CD1c-positive myeloid dendritic cell (primary cell): ENCODE results near the gene ISCA2.
"Not testable (repeated sequence)": the region's sequence is repeated elsewhere in the genome, so short reads cannot be mapped to it uniquely, and the experiment has no call there.

ENCODE experiments used
- DNase-seq: peaks from one replicate; pipeline ENCODE4 v3.0.0-alpha.2; 2016; ENCODE audit errors: extremely low spot score

Gene ISCA2

GRCh38 chr14:74528406-74528805 lies 34.8 kb downstream of the ISCA2 start:
- no peak for DNase-seq

GRCh38 chr14:74528886-74529285 lies 35.3 kb downstream of the ISCA2 start:
- no peak for DNase-seq

GRCh38 chr14:74531006-74531405 lies 37.4 kb downstream of the ISCA2 start:
- DNase-seq, result peak; percentile 20

GRCh38 chr14:74531467-74531866 lies 37.9 kb downstream of the ISCA2 start:
- peak; percentile 20 for DNase-seq

GRCh38 chr14:74532246-74532645 lies 38.7 kb downstream of the ISCA2 start:
- no peak for DNase-seq

DNA sequence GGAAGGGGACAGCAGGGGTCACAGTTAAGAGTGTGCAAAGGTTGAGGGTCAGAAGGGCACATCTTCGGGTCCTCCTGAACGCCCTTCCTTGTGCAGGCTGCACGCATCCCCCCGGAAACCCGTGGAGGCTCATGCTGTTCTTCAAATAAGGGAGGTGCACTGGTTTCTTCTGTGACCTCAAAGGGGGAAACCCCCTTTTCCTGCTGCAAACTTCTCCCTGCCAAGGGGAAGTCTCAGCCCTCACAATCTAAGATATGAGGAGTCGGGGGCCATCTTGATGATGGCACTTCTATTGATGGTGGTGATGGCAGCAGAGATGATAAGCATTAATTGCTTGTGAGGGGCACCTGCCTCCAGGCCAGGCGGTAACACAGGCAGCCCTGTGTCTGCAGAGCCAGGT lies 40.0 kb downstream of the ISCA2 start:
- DNase-seq, result peak; percentile 34

- no peak for DNase-seq
These were observed 42.3 kb downstream of the ISCA2 start for GRCh38 chr14:74535756-74536325.

DNA sequence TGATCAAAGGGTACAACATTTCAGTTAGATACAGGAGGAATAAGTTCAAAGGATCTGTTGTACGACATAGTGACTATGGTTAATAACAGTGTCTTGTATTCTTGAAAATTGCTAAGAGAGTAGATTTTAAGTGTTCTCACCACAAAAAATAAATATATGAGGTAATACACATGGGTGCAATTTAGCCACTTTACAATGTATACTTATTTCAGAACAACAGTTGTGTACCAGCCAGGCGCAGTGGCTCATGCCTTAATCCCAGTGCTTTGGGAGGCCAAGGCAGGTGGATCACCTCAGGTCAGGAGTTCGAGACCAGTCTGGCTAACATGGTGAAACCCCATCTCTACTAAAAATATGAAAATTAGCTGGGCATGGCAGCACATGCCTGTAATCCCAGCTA lies 42.8 kb downstream of the ISCA2 start:
- DNase-seq, result not testable (repeated sequence)

DNA sequence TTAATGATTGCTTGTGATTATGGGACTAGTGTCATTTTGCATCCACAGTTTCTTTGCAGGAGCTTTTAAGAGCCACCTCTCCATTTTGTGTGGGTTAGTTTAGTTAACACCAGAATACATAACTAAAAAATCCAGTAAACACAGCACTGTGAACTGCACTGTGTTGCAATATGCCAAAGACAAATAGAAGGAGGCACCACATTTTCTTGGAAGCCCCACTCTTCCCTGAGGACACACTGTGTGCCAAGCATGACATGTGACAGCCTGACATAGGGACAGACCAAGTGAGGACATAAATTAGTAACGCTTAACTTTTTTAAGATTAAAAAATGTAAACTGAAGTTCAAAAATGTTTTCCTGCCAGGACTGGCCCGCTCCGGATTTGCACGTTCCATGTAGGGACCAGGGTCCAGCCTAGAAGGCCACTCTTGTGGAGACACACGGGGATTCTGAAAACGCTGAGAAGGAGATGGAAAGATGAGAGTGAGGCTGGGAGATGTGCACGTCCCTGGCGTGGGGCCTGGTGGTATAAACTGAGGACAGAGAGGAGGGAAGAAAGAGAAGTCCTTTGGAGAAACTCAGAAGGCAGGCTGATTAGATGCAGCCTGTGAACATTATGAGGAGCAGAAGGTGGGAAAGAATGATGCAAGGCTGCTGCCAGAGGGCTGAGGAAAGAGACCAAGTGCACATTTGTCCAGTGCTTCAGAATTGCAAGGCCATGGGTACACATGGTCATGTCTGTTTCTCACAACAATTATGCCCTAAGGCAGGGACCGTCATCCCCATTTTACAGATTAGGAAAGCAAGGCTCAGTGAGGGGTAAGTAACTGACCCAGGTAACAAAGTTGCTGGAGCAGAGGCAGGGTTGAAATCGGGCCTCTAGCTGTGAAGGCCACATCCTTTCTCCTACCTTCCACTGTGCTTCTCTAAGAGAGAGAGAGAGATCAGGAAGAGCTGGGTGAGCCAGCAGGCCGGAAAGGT lies 45.1 kb downstream of the ISCA2 start:
- DNase-seq, result no peak

GRCh38 chr14:74539503-74539902 lies 45.9 kb downstream of the ISCA2 start:
- no peak for DNase-seq

GRCh38 chr14:74541225-74541624 lies 47.7 kb downstream of the ISCA2 start:
- no peak for DNase-seq

- DNase-seq, result no peak
These were observed 48.6 kb downstream of the ISCA2 start for GRCh38 chr14:74542056-74542685.

DNA sequence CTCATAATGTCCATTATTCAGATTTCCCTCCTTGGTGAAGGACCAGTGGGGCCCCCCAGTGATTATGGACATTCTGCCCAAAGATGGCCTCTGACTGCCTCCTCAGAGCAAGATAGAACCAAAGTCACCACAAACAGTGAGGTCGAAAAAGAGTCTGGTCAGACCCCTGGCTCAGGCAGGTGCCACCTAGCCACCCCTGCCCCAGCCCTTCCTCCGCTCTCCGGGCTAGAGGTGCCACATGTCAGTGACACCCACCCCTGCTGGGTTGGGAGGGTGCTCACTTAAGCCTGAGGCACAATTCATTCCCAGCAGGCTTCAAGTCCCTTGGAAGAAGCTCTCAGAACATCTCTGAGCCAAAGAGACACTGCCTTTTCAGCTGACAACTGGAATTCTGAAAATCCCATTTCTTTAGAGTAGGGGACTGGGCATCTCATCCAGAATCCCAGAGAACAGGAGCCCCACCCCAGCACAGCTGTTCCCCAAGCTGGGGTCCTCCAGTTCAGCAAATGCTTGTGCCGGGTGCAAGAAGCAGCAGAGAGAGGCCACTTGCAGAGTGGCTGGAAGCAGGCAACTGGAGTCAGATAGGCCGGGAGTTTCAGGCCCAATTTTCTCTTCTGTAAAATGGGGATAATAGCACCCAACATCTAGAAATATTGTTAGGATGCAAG lies 50.3 kb downstream of the ISCA2 start:
- no peak for DNase-seq

DNA sequence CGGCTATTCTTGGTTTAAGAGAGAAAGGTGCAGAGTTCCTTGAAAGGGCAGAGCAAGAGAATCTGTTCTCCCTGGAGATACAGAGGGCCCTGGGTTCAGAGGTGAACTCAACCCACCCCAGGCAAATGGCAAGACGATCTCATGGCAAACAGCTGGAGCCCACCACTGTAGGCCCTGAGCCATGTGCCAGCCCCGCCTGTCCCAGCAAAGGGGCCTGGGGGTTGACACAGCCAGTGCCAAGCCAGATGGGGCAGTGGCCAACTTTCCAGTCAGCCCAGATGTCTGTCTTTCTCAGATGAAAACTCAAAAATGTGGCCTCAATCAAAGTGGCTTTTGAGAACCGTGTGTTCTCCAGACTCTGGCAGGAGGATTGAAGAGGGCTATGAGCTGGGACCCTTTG lies 51.8 kb downstream of the ISCA2 start:
- no peak for DNase-seq

DNA sequence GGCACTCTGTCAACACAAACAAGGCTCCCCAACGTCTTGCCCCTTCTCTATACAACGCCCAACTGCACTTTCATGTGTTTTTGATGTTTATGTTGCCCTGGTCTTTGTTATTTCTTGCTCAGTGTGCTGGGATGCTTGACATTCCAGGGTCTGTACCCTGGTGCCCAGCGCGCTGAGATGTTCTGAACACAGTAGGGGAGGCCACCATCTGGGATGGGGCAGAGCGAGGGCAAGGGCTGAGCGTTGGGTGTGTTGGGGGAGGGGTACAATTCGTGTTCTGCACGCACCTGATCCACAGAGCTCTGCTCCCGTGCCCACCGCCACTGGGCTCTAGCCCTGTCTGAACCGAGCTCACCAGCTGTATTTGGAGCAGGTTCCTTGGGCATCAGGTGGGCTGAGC lies 52.9 kb downstream of the ISCA2 start:
- DNase-seq, result no peak
